ENCODE measurements around the gene ASMTL.
"Not testable (repeated sequence)": the region's sequence is repeated elsewhere in the genome, so short reads cannot be mapped to it uniquely, and the experiment has no call there.

The ASMTL gene

GRCh38 chrX:1489354-1489753 lies 36.6 kb upstream of the ASMTL start:
- H3K9ac ChIP-seq (ENCODE audit: low read depth, low read length); H3K4me3 ChIP-seq (ENCODE audit: low read length); H3K9me3 ChIP-seq (ENCODE audit: insufficient read depth, low read depth, low read length); H3K27me3 ChIP-seq (ENCODE audit: insufficient read depth, low read length); H3K36me3 ChIP-seq (ENCODE audit: insufficient read depth, low read depth, low read length); H3K27ac ChIP-seq (ENCODE audit: low read length); H3K4me1 ChIP-seq (ENCODE audit: insufficient read depth, low read length): not testable (repeated sequence)

GRCh38 chrX:1488745-1489144 lies 36.0 kb upstream of the ASMTL start:
- Histone ChIP-seq H3K9me3 (ENCODE audit: insufficient read depth, low read depth, low read length) (no peaks in the 10 kb centered on the region), H3K4me1 (ENCODE audit: insufficient read depth, low read length) (peaks cover 3% of the 10 kb centered on the region; the same call in 1 of the 2 replicates), H3K36me3 (ENCODE audit: insufficient read depth, low read depth, low read length) (no peaks in the 10 kb centered on the region), H3K27ac (ENCODE audit: low read length) (no peak overlapping the region), H3K4me3 (ENCODE audit: low read length) (no peak overlapping the region), H3K9ac (ENCODE audit: low read depth, low read length) (no peak overlapping the region), H3K27me3 (ENCODE audit: insufficient read depth, low read length) (peaks cover 4% of the 10 kb centered on the region; the same call in 1 of the 2 replicates)

GRCh38 chrX:1488141-1488540 lies 35.4 kb upstream of the ASMTL start:
- Histone ChIP-seq H3K9me3 (ENCODE audit: insufficient read depth, low read depth, low read length) (no peaks in the 10 kb centered on the region), H3K27me3 (ENCODE audit: insufficient read depth, low read length) (no peaks in the 10 kb centered on the region), H3K36me3 (ENCODE audit: insufficient read depth, low read depth, low read length) (no peaks in the 10 kb centered on the region), H3K4me3 (ENCODE audit: low read length) (no peak overlapping the region), H3K27ac (ENCODE audit: low read length) (no peak overlapping the region), H3K4me1 (ENCODE audit: insufficient read depth, low read length) (no peaks in the 10 kb centered on the region), H3K9ac (ENCODE audit: low read depth, low read length) (no peak overlapping the region)

- Histone ChIP-seq H3K9me3 (ENCODE audit: insufficient read depth, low read depth, low read length) (no peaks in the 10 kb centered on the region), H3K4me3 (ENCODE audit: low read length) (no peak overlapping the region), H3K4me1 (ENCODE audit: insufficient read depth, low read length) (no peaks in the 10 kb centered on the region), H3K9ac (ENCODE audit: low read depth, low read length) (no peak overlapping the region), H3K36me3 (ENCODE audit: insufficient read depth, low read depth, low read length) (no peaks in the 10 kb centered on the region), H3K27me3 (ENCODE audit: insufficient read depth, low read length) (no peaks in the 10 kb centered on the region), H3K27ac (ENCODE audit: low read length) (no peak overlapping the region)
These were observed 34.7 kb upstream of the ASMTL start for GRCh38 chrX:1487401-1487800.

- Histone ChIP-seq H3K27ac (ENCODE audit: low read length) (no peak overlapping the region), H3K36me3 (ENCODE audit: insufficient read depth, low read depth, low read length) (no peaks in the 10 kb centered on the region), H3K9me3 (ENCODE audit: insufficient read depth, low read depth, low read length) (no peaks in the 10 kb centered on the region), H3K4me3 (ENCODE audit: low read length) (no peak overlapping the region), H3K9ac (ENCODE audit: low read depth, low read length) (no peak overlapping the region), H3K4me1 (ENCODE audit: insufficient read depth, low read length) (peaks cover 3% of the 10 kb centered on the region; the same call in 1 of the 2 replicates), H3K27me3 (ENCODE audit: insufficient read depth, low read length) (no peaks in the 10 kb centered on the region)
These were observed 34.1 kb upstream of the ASMTL start for GRCh38 chrX:1486749-1487361.

GRCh38 chrX:1486177-1486576 lies 33.5 kb upstream of the ASMTL start:
- Histone ChIP-seq H3K4me3 (ENCODE audit: low read length) (no peak overlapping the region), H3K9ac (ENCODE audit: low read depth, low read length) (no peak overlapping the region), H3K36me3 (ENCODE audit: insufficient read depth, low read depth, low read length) (no peaks in the 10 kb centered on the region), H3K4me1 (ENCODE audit: insufficient read depth, low read length) (peaks cover 8% of the 10 kb centered on the region), H3K27ac (ENCODE audit: low read length) (no peak overlapping the region), H3K27me3 (ENCODE audit: insufficient read depth, low read length) (peaks cover 4% of the 10 kb centered on the region; the same call in 1 of the 2 replicates), H3K9me3 (ENCODE audit: insufficient read depth, low read depth, low read length) (no peaks in the 10 kb centered on the region)

GRCh38 chrX:1485033-1485432 lies 32.3 kb upstream of the ASMTL start:
- H3K4me1 ChIP-seq (ENCODE audit: insufficient read depth, low read length), result peaks cover 8% of the 10 kb centered on the region
- no peaks in the 10 kb centered on the region for H3K36me3 ChIP-seq (ENCODE audit: insufficient read depth, low read depth, low read length)
- no peak overlapping the region for H3K4me3 ChIP-seq (ENCODE audit: low read length)
- peaks cover 6% of the 10 kb centered on the region; the same call in 1 of the 2 replicates for H3K27me3 ChIP-seq (ENCODE audit: insufficient read depth, low read length)
- no peaks in the 10 kb centered on the region for H3K9me3 ChIP-seq (ENCODE audit: insufficient read depth, low read depth, low read length)
- no peak overlapping the region for H3K9ac ChIP-seq (ENCODE audit: low read depth, low read length)
- H3K27ac ChIP-seq (ENCODE audit: low read length), result no peak overlapping the region

- peaks cover 6% of the 10 kb centered on the region; the same call in 1 of the 2 replicates for H3K27me3 ChIP-seq (ENCODE audit: insufficient read depth, low read length)
- H3K36me3 ChIP-seq (ENCODE audit: insufficient read depth, low read depth, low read length), result no peaks in the 10 kb centered on the region
- H3K4me3 ChIP-seq (ENCODE audit: low read length), result no peak overlapping the region
- H3K9me3 ChIP-seq (ENCODE audit: insufficient read depth, low read depth, low read length), result no peaks in the 10 kb centered on the region
- no peak overlapping the region for H3K27ac ChIP-seq (ENCODE audit: low read length)
- peaks cover 8% of the 10 kb centered on the region for H3K4me1 ChIP-seq (ENCODE audit: insufficient read depth, low read length)
- H3K9ac ChIP-seq (ENCODE audit: low read depth, low read length), result no peak overlapping the region
These were observed 31.9 kb upstream of the ASMTL start for GRCh38 chrX:1484638-1485019.

- Histone ChIP-seq H3K9me3 (ENCODE audit: insufficient read depth, low read depth, low read length) (no peaks in the 10 kb centered on the region), H3K4me3 (ENCODE audit: low read length) (no peak overlapping the region), H3K27me3 (ENCODE audit: insufficient read depth, low read length) (peaks cover 6% of the 10 kb centered on the region; the same call in 1 of the 2 replicates), H3K36me3 (ENCODE audit: insufficient read depth, low read depth, low read length) (no peaks in the 10 kb centered on the region), H3K27ac (ENCODE audit: low read length) (no peak overlapping the region), H3K9ac (ENCODE audit: low read depth, low read length) (no peak overlapping the region), H3K4me1 (ENCODE audit: insufficient read depth, low read length) (peaks cover 8% of the 10 kb centered on the region)
These were observed 31.3 kb upstream of the ASMTL start for GRCh38 chrX:1483843-1484637.

- not testable (repeated sequence) for H3K9ac ChIP-seq (ENCODE audit: low read depth, low read length); H3K36me3 ChIP-seq (ENCODE audit: insufficient read depth, low read depth, low read length); H3K4me1 ChIP-seq (ENCODE audit: insufficient read depth, low read length); H3K27me3 ChIP-seq (ENCODE audit: insufficient read depth, low read length); H3K4me3 ChIP-seq (ENCODE audit: low read length); H3K27ac ChIP-seq (ENCODE audit: low read length); H3K9me3 ChIP-seq (ENCODE audit: insufficient read depth, low read depth, low read length)
These were observed 29.8 kb upstream of the ASMTL start for GRCh38 chrX:1482530-1482928.

GRCh38 chrX:1481636-1482529 lies 29.2 kb upstream of the ASMTL start:
- peak overlapping the region; percentile 74 for H3K9ac ChIP-seq (ENCODE audit: low read depth, low read length)
- peaks cover 8% of the 10 kb centered on the region for H3K4me1 ChIP-seq (ENCODE audit: insufficient read depth, low read length)
- no peaks in the 10 kb centered on the region for H3K9me3 ChIP-seq (ENCODE audit: insufficient read depth, low read depth, low read length)
- peaks cover 6% of the 10 kb centered on the region; the same call in 1 of the 2 replicates for H3K27me3 ChIP-seq (ENCODE audit: insufficient read depth, low read length)
- peak overlapping the region; percentile 57 for H3K4me3 ChIP-seq (ENCODE audit: low read length)
- peak overlapping the region; percentile 71 for H3K27ac ChIP-seq (ENCODE audit: low read length)
- H3K36me3 ChIP-seq (ENCODE audit: insufficient read depth, low read depth, low read length), result no peaks in the 10 kb centered on the region

All from iPS-20b (cell line).